ENCODE results near the gene MEF2D.

DNA sequence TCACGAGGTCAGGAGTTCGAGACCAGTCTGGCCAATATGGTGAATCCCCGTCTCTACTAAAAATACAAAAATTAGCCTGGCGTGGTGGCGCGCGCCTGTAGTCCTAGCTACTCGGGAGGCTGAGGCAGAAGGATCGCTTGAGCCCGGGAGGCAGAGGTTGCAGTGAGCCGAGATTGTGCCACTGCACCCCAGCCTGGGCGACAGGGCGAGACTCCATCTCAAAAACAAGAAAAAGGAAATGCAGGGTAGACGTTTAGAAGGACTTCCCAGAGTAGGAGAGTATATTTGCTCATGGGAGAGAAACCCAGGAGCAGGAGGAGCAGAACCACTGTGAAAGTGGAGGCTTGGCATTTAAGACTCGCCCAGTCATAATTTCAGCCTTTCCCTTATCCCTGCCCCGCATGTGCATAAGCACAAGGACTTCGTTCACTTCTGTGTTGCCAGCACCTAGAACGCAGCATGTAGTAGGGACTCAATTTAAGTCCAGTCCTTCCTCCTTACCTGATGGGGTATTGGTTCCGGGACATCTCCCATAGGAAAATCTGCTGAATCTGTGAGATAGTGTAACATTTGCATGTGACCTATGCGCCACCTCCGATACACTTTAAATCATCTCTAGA, 5.2 kb upstream of the MEF2D start:
- TF ChIP-seq, protein P1, sequence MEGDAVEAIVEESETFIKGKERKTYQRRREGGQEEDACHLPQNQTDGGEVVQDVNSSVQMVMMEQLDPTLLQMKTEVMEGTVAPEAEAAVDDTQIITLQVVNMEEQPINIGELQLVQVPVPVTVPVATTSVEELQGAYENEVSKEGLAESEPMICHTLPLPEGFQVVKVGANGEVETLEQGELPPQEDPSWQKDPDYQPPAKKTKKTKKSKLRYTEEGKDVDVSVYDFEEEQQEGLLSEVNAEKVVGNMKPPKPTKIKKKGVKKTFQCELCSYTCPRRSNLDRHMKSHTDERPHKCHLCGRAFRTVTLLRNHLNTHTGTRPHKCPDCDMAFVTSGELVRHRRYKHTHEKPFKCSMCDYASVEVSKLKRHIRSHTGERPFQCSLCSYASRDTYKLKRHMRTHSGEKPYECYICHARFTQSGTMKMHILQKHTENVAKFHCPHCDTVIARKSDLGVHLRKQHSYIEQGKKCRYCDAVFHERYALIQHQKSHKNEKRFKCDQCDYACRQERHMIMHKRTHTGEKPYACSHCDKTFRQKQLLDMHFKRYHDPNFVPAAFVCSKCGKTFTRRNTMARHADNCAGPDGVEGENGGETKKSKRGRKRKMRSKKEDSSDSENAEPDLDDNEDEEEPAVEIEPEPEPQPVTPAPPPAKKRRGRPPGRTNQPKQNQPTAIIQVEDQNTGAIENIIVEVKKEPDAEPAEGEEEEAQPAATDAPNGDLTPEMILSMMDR (IDR thresholded peaks at IDR 0.05; ENCODE audit: insufficient read depth, low read depth, low read length) = no peak
- no peak for TF ChIP-seq EZH2 (IDR thresholded peaks at IDR 0.05; ENCODE audit: insufficient read depth, low read length)
